Smooth muscle cell (in vitro differentiated cells): ENCODE measurements around the gene CELA2A. TPM values are rescaled to one million over a fixed set of nuclear protein-coding genes. Genes with fewer than 3 reads are reported as not detected.

Experiments
- DNase-seq: peaks from one replicate; lab custom pipeline; 2025; ENCODE audit not compliant: unreplicated experiment; lab: John Stamatoyannopoulos, UW
- H2AFZ ChIP-seq: fragments of 200-600 bp; sonication (generic); 2 replicates; pipeline ENCODE4 v1.6.0; 2016; ENCODE audit warnings: antibody characterized with exemption, low read depth, mild to moderate bottlenecking
- H3F3A ChIP-seq: fragments of 200-600 bp; sonication (generic); 2 replicates; pipeline ENCODE4 v1.6.0; 2017; ENCODE audit warnings: antibody characterized with exemption, low read depth
- H3K27ac ChIP-seq: fragments of 200-600 bp; sonication (generic); 2 replicates; pipeline ENCODE4 v1.5.1; 2016; ENCODE audit warnings: low read depth, mild to moderate bottlenecking
- H3K27me3 ChIP-seq: fragments of 200-600 bp; sonication (generic); 2 replicates; pipeline ENCODE4 v1.6.1; 2016; ENCODE audit warnings: low read depth, mild to moderate bottlenecking
- H3K36me3 ChIP-seq: fragments of 200-600 bp; sonication (generic); 2 replicates; pipeline ENCODE4 v1.5.1; 2016; ENCODE audit warnings: low read depth
- H3K4me1 ChIP-seq: fragments of 200-600 bp; sonication (generic); 2 replicates; pipeline ENCODE4 v1.5.1; 2016; ENCODE audit warnings: low read depth
- H3K4me2 ChIP-seq: fragments of 200-600 bp; sonication (generic); 2 replicates; pipeline ENCODE4 v1.6.0; 2016; ENCODE audit warnings: mild to moderate bottlenecking
- H3K4me3 ChIP-seq: fragments of 200-600 bp; sonication (generic); 2 replicates; pipeline ENCODE4 v1.5.1; 2016; ENCODE audit warnings: mild to moderate bottlenecking
- H3K79me2 ChIP-seq: fragments of 200-600 bp; sonication (generic); 2 replicates; pipeline ENCODE4 v1.6.0; 2016; ENCODE audit warnings: low read depth, mild to moderate bottlenecking
- H3K9ac ChIP-seq: fragments of 200-600 bp; sonication (generic); 2 replicates; pipeline ENCODE4 v1.6.0; 2016; ENCODE audit warnings: low read depth
- H3K9me3 ChIP-seq: fragments of 200-600 bp; sonication (generic); replicated peaks from 2 replicates; pipeline ENCODE4 v1.5.1; 2016; ENCODE audit warnings: low read depth
- H4K20me1 ChIP-seq: fragments of 200-600 bp; sonication (generic); 2 replicates; pipeline ENCODE4 v1.6.0; 2016; ENCODE audit warnings: low read depth
- CTCF ChIP-seq: fragments of 200-600 bp; sonication (generic); IDR thresholded peaks from 2 replicates; pipeline ENCODE4 v1.5.1; 2017; ENCODE audit warnings: borderline replicate concordance, mild to moderate bottlenecking, antibody characterized with exemption; ENCODE audit not compliant: insufficient read depth, poor library complexity, severe bottlenecking
- WGBS: methylation state at CpG from one replicate; pipeline ENCODE4 v1.1.7; 2016; ENCODE audit warnings: low lambda C conversion rate; 5-methylcytosine and 5-hydroxymethylcytosine counted together
- polyA plus RNA-seq: library from polyadenylated mRNA; unstranded; fragments of >200 nt; fragmentation: Nextera tagmentation; extraction: Ambion mirVana; gene quantifications from 2 replicates; pipeline ENCODE4 v1.2.1, GENCODE V29; 2016
- total RNA-seq: library from RNA; depleted of rRNA; stranded (reverse); fragments of >200 nt; gene quantifications from 2 replicates; pipeline ENCODE4 v1.2.3, GENCODE V29; 2014

The CELA2A gene
- total and polyA plus RNA-seq, 2 experiments from 2014 or later: 2.6 TPM; not detected in 1

- Histone ChIP-seq H3K4me3 (no peak overlapping the region), H3K9me3 (no peaks in the 10 kb centered on the region), H3K4me1 (no peaks in the 10 kb centered on the region), H3K9ac (no peak overlapping the region), H2AFZ (no peak overlapping the region), H4K20me1 (peaks cover 36% of the 10 kb centered on the region), H3K36me3 (no peaks in the 10 kb centered on the region), H3F3A (no peaks in the 10 kb centered on the region), H3K27ac (no peak overlapping the region), H3K27me3 (no peaks in the 10 kb centered on the region), H3K4me2 (no peak overlapping the region), H3K79me2 (no peaks in the 10 kb centered on the region)
- 74% methylated on average over 11 of the region's 11 CpGs for WGBS
- DNase-seq: no peak
- TF ChIP-seq CTCF: no peak
Measured at GRCh38 chr1:15423355-15424077, 33.0 kb upstream of the CELA2A start.

- Histone ChIP-seq H4K20me1 (peaks cover 33% of the 10 kb centered on the region), H3K4me3 (no peak overlapping the region), H3F3A (no peaks in the 10 kb centered on the region), H2AFZ (no peak overlapping the region), H3K4me2 (no peak overlapping the region), H3K4me1 (no peaks in the 10 kb centered on the region), H3K79me2 (no peaks in the 10 kb centered on the region), H3K9me3 (no peaks in the 10 kb centered on the region), H3K9ac (no peak overlapping the region), H3K36me3 (no peaks in the 10 kb centered on the region), H3K27ac (no peak overlapping the region), H3K27me3 (no peaks in the 10 kb centered on the region)
- DNase-seq: no peak
- WGBS: 96% methylated on average over 13 of the region's 13 CpGs
- TF ChIP-seq CTCF: no peak
Measured at GRCh38 chr1:15424146-15424667, 32.3 kb upstream of the CELA2A start.

- no peak overlapping the region for H3K27ac ChIP-seq
- no peak overlapping the region for H3K9ac ChIP-seq
- no peak overlapping the region for H3K4me3 ChIP-seq
- DNase-seq: no peak
- 74% methylated on average over 5 of the region's 5 CpGs for WGBS
- H3K36me3 ChIP-seq: no peaks in the 10 kb centered on the region
- no peaks in the 10 kb centered on the region for H3K4me1 ChIP-seq
- no peak overlapping the region for H2AFZ ChIP-seq
- no peaks in the 10 kb centered on the region for H3F3A ChIP-seq
- peaks cover 25% of the 10 kb centered on the region for H4K20me1 ChIP-seq
- H3K79me2 ChIP-seq: no peaks in the 10 kb centered on the region
- no peak for TF ChIP-seq CTCF
- H3K27me3 ChIP-seq: no peaks in the 10 kb centered on the region
- no peak overlapping the region for H3K4me2 ChIP-seq
- no peaks in the 10 kb centered on the region for H3K9me3 ChIP-seq
Measured at GRCh38 chr1:15424981-15425380, 31.6 kb upstream of the CELA2A start.

- no peak for TF ChIP-seq CTCF
- Histone ChIP-seq H3K9ac (no peak overlapping the region), H3K36me3 (no peaks in the 10 kb centered on the region), H3K9me3 (no peaks in the 10 kb centered on the region), H3K4me2 (no peak overlapping the region), H3K4me1 (no peaks in the 10 kb centered on the region), H3K27me3 (no peaks in the 10 kb centered on the region), H3K27ac (no peak overlapping the region), H2AFZ (no peak overlapping the region), H3F3A (no peaks in the 10 kb centered on the region), H4K20me1 (peaks cover 25% of the 10 kb centered on the region), H3K79me2 (no peaks in the 10 kb centered on the region), H3K4me3 (no peak overlapping the region)
- no peak for DNase-seq
- WGBS: over 99% methylated on average over 10 of the region's 10 CpGs
Measured at GRCh38 chr1:15425521-15425920, 31.0 kb upstream of the CELA2A start.
